ENCODE results near the gene CEACAM7.

GRCh38 chr19:41688098-41688497 is at the start of gene CEACAM7:
- TF ChIP-seq CTCF (conservative IDR thresholded peaks at IDR 0.05; ENCODE audit: low read depth, low read length) = no peak
- no peak for TF ChIP-seq EZH2 (IDR thresholded peaks at IDR 0.05; ENCODE audit: borderline replicate concordance, low read depth, low read length, poor library complexity, severe bottlenecking)
